Measurements from ENCODE around the gene LEKR1.

Gene LEKR1

GRCh38 chr3:157082305-157082982 is 256.3 kb downstream of the LEKR1 start:
- DNase-seq (ENCODE audit: low spot score), result peak; percentile 55

- no peak for DNase-seq (ENCODE audit: low spot score)
Observed at GRCh38 chr3:157083824-157084223, 257.7 kb downstream of the LEKR1 start.

- no peak for DNase-seq (ENCODE audit: low spot score)
Observed at GRCh38 chr3:157086060-157086750, 260.1 kb downstream of the LEKR1 start.

GRCh38 chr3:157086775-157087174 is 260.6 kb downstream of the LEKR1 start:
- no peak for DNase-seq (ENCODE audit: low spot score)

GRCh38 chr3:157087373-157087772 is 261.2 kb downstream of the LEKR1 start:
- DNase-seq (ENCODE audit: low spot score), result no peak

GRCh38 chr3:157087780-157088600 is 261.8 kb downstream of the LEKR1 start:
- peak; percentile 65 for DNase-seq (ENCODE audit: low spot score)

- peak; percentile 96 for DNase-seq (ENCODE audit: low spot score)
Observed at GRCh38 chr3:157088601-157089454, 262.7 kb downstream of the LEKR1 start.

- no peak for DNase-seq (ENCODE audit: low spot score)
Observed at GRCh38 chr3:157089455-157090221, 263.5 kb downstream of the LEKR1 start.

GRCh38 chr3:157091083-157091833 is 265.1 kb downstream of the LEKR1 start:
- no peak for DNase-seq (ENCODE audit: low spot score)

GRCh38 chr3:157092230-157092629 is 266.1 kb downstream of the LEKR1 start:
- no peak for DNase-seq (ENCODE audit: low spot score)

- no peak for DNase-seq (ENCODE audit: low spot score)
Observed at GRCh38 chr3:157093096-157093495, 266.9 kb downstream of the LEKR1 start.

- DNase-seq (ENCODE audit: low spot score), result no peak
Observed at GRCh38 chr3:157094301-157094700, 268.1 kb downstream of the LEKR1 start.

GRCh38 chr3:157094751-157095480 is 268.8 kb downstream of the LEKR1 start:
- no peak for DNase-seq (ENCODE audit: low spot score)

Data from globus pallidus (tissue), 1 donor.